ENCODE results near the gene ETNK2. TPM values are rescaled to one million over a fixed set of nuclear protein-coding genes. Genes with fewer than 3 reads are reported as not detected.
A peak's percentile ranks its signal among the peaks of the same experiment; 100 is the strongest.
"Not testable (repeated sequence)": the region's sequence is repeated elsewhere in the genome, so short reads cannot be mapped to it uniquely, and the experiment has no call there.

ETNK2 gene
- polyA plus RNA-seq, 1 donor from 2014 or later: 1.5 TPM

GRCh38 chr1:204094856-204095634 lies 56.8 kb downstream of the ETNK2 start:
- no peaks in the 10 kb centered on the region for H3K9me3 Mint-ChIP-seq
- H3K27me3 Mint-ChIP-seq: no peaks in the 10 kb centered on the region
- no peak overlapping the region for H3K27ac Mint-ChIP-seq
- H3K4me3 Mint-ChIP-seq: no peak overlapping the region
- H3K36me3 Mint-ChIP-seq: no peaks in the 10 kb centered on the region
- no peaks in the 10 kb centered on the region for H3K4me1 Mint-ChIP-seq

- H3K36me3 Mint-ChIP-seq: no peaks in the 10 kb centered on the region
- H3K9me3 Mint-ChIP-seq: no peaks in the 10 kb centered on the region
- H3K27me3 Mint-ChIP-seq: no peaks in the 10 kb centered on the region
- no peak overlapping the region for H3K27ac Mint-ChIP-seq
- no peak overlapping the region for H3K4me3 Mint-ChIP-seq
- H3K4me1 Mint-ChIP-seq: no peaks in the 10 kb centered on the region
Observed at GRCh38 chr1:204094313-204094729, 57.5 kb downstream of the ETNK2 start.

- Mint-ChIP-seq H3K9me3 (no peaks in the 10 kb centered on the region), H3K27ac (no peak overlapping the region), H3K4me1 (no peaks in the 10 kb centered on the region), H3K27me3 (no peaks in the 10 kb centered on the region), H3K36me3 (no peaks in the 10 kb centered on the region), H3K4me3 (no peak overlapping the region)
Observed at GRCh38 chr1:204093781-204094180, 58.1 kb downstream of the ETNK2 start.

GRCh38 chr1:204093421-204093717 lies 58.5 kb downstream of the ETNK2 start:
- no peaks in the 10 kb centered on the region for H3K27me3 Mint-ChIP-seq
- H3K4me1 Mint-ChIP-seq: no peaks in the 10 kb centered on the region
- H3K27ac Mint-ChIP-seq: no peak overlapping the region
- no peaks in the 10 kb centered on the region for H3K36me3 Mint-ChIP-seq
- no peak overlapping the region for H3K4me3 Mint-ChIP-seq
- no peaks in the 10 kb centered on the region for H3K9me3 Mint-ChIP-seq

- no peaks in the 10 kb centered on the region for H3K27me3 Mint-ChIP-seq
- H3K4me1 Mint-ChIP-seq: no peaks in the 10 kb centered on the region
- H3K27ac Mint-ChIP-seq: no peak overlapping the region
- no peaks in the 10 kb centered on the region for H3K36me3 Mint-ChIP-seq
- no peak overlapping the region for H3K4me3 Mint-ChIP-seq
- H3K9me3 Mint-ChIP-seq: no peaks in the 10 kb centered on the region
Observed at GRCh38 chr1:204092632-204093420, 59.0 kb downstream of the ETNK2 start.

- no peaks in the 10 kb centered on the region for H3K27me3 Mint-ChIP-seq
- no peak overlapping the region for H3K4me3 Mint-ChIP-seq
- H3K9me3 Mint-ChIP-seq: no peaks in the 10 kb centered on the region
- H3K27ac Mint-ChIP-seq: no peak overlapping the region
- H3K36me3 Mint-ChIP-seq: no peaks in the 10 kb centered on the region
- H3K4me1 Mint-ChIP-seq: no peaks in the 10 kb centered on the region
Observed at GRCh38 chr1:204091787-204092312, 60.0 kb downstream of the ETNK2 start.

GRCh38 chr1:204091066-204091465 lies 60.8 kb downstream of the ETNK2 start:
- Mint-ChIP-seq H3K27me3 (no peaks in the 10 kb centered on the region), H3K27ac (peak overlapping the region in 2 of 3 donors; percentile 8 to 78), H3K4me1 (no peaks in the 10 kb centered on the region), H3K9me3 (no peaks in the 10 kb centered on the region), H3K4me3 (no peak overlapping the region), H3K36me3 (no peaks in the 10 kb centered on the region)

GRCh38 chr1:204090132-204090531 lies 61.7 kb downstream of the ETNK2 start:
- H3K4me3 Mint-ChIP-seq, H3K9me3 Mint-ChIP-seq, H3K27ac Mint-ChIP-seq, H3K27me3 Mint-ChIP-seq, H3K36me3 Mint-ChIP-seq, H3K4me1 Mint-ChIP-seq: not testable (repeated sequence)

- H3K27ac Mint-ChIP-seq: no peak overlapping the region
- H3K9me3 Mint-ChIP-seq: no peaks in the 10 kb centered on the region
- H3K4me1 Mint-ChIP-seq: no peaks in the 10 kb centered on the region
- H3K4me3 Mint-ChIP-seq: no peak overlapping the region
- no peaks in the 10 kb centered on the region for H3K27me3 Mint-ChIP-seq
- no peaks in the 10 kb centered on the region for H3K36me3 Mint-ChIP-seq
Observed at GRCh38 chr1:204089044-204089751, 62.6 kb downstream of the ETNK2 start.

GRCh38 chr1:204088596-204088995 lies 63.2 kb downstream of the ETNK2 start:
- H3K36me3 Mint-ChIP-seq: no peaks in the 10 kb centered on the region
- no peak overlapping the region for H3K4me3 Mint-ChIP-seq
- no peaks in the 10 kb centered on the region for H3K4me1 Mint-ChIP-seq
- H3K9me3 Mint-ChIP-seq: no peaks in the 10 kb centered on the region
- H3K27ac Mint-ChIP-seq: no peak overlapping the region
- H3K27me3 Mint-ChIP-seq: no peaks in the 10 kb centered on the region

- Mint-ChIP-seq H3K4me1 (no peaks in the 10 kb centered on the region), H3K4me3 (no peak overlapping the region), H3K36me3 (no peaks in the 10 kb centered on the region), H3K27me3 (no peaks in the 10 kb centered on the region), H3K9me3 (no peaks in the 10 kb centered on the region), H3K27ac (no peak overlapping the region)
Observed at GRCh38 chr1:204087893-204088528, 63.8 kb downstream of the ETNK2 start.

- no peaks in the 10 kb centered on the region for H3K4me1 Mint-ChIP-seq
- no peaks in the 10 kb centered on the region for H3K9me3 Mint-ChIP-seq
- H3K36me3 Mint-ChIP-seq: no peaks in the 10 kb centered on the region
- H3K27me3 Mint-ChIP-seq: peaks cover 4% of the 10 kb centered on the region
- H3K27ac Mint-ChIP-seq: no peak overlapping the region
- H3K4me3 Mint-ChIP-seq: no peak overlapping the region
Observed at GRCh38 chr1:204087181-204087892, 64.5 kb downstream of the ETNK2 start.

- no peaks in the 10 kb centered on the region for H3K9me3 Mint-ChIP-seq
- H3K36me3 Mint-ChIP-seq: no peaks in the 10 kb centered on the region
- no peaks in the 10 kb centered on the region for H3K4me1 Mint-ChIP-seq
- H3K27me3 Mint-ChIP-seq: peaks cover 6% of the 10 kb centered on the region
- no peak overlapping the region for H3K4me3 Mint-ChIP-seq
- no peak overlapping the region for H3K27ac Mint-ChIP-seq
Observed at GRCh38 chr1:204085876-204086275, 66.0 kb downstream of the ETNK2 start.

GRCh38 chr1:204084247-204084772 lies 67.5 kb downstream of the ETNK2 start:
- H3K27ac Mint-ChIP-seq: no peak overlapping the region
- H3K9me3 Mint-ChIP-seq: no peaks in the 10 kb centered on the region
- H3K4me3 Mint-ChIP-seq: no peak overlapping the region
- H3K36me3 Mint-ChIP-seq: no peaks in the 10 kb centered on the region
- peaks cover 10% of the 10 kb centered on the region for H3K27me3 Mint-ChIP-seq
- no peaks in the 10 kb centered on the region for H3K4me1 Mint-ChIP-seq
